ENCODE measurements around the gene PAXX. TPM values are rescaled to one million over a fixed set of nuclear protein-coding genes. Genes with fewer than 3 reads are reported as not detected.

PAXX gene
- total and polyA plus RNA-seq, 12 donors = 12.7 to 131 (median 17.1) TPM

DNA sequence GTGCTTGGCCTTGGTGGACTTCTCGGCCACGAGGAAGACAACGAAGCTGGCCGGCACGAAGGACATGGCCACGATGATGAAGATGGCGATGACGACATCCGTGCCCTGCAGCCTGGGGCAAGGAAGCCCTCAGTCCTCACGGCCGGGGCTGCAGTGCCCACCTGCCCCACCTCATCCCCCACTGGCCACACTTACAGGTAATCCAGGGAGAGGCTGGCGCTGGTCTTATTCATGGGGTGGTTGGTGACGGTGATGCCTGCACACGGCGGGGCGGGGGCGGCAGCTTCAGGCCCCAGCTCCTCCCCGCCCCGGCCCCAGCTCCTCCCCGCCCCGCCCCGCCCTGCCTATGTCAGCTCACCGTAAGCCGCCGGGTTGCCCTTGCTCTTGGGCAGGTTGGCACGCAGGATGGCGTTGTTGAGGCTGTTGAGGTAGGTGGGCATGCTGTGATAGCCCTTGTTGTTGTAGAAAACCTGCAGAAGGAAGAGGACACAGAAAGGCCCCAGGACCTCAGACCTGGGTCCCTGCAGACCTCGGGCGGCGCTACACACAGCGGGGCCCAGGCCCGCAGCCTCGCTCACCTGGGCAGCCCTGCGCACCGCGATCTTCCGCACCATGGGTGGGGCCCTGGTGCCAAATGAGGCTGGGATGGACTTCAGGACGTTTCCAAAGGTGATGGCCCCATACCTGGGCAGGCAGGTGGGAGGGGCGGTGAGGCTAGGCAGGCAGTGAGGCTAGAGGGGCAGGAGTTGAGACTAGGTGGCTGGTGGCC lies 19.9 kb downstream of the PAXX start:
- peaks cover 0 to 85% (median 23%) of the 10 kb centered on the region in 9 donors for H3K36me3 ChIP-seq
- WGBS, 2 donors = 93 to 94% methylated on average over 39 of the region's 39 CpGs

DNA sequence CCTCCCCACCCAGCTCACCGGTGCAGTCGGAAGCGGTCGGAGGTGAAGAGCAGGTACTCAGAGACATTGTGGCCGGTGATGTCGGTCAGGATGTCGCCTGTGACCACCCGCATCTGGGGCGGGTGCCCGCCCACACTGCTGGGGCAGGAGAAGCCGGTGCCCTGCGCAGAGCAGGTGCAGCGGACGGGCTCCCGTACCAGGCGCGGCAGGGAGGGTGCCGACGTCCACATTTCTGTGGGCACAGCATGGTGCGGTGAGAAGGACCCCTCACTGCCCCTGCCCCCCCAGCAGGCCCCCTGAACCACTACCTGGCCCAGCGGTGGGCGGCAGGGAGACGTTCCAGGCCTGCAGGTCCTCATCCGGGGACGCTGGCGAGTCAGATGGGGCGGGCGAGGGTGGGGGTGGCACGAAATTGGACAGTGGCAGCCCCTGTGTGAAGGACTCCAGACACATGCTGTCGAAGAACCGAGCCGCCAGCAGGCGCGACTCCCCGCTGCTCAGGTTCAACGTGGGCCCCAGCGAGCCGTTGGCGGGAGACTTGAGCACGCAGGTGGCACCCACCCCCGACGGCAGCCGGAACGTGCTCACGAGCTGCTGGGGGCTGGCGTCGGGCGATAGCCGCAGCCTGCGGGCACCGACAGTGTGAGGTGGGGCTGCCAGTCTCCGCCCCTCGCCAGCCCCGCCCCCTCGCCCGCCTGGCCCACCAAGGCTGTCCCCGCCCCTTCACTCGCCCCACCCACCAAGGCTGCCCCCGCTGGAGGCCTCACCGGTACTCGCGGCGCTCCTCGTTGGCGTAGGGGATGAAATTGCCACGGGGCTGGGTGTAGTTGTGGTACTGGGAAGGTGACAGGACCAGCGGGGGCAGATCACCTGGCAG lies 20.7 kb downstream of the PAXX start:
- 77 to 87% methylated on average over 62 to 67 of the region's 67 CpGs for WGBS, 2 donors
- no peak overlapping the region for H3K27ac ChIP-seq
- H3K27me3 ChIP-seq = no peaks in the 10 kb centered on the region
- H3K4me3 ChIP-seq = no peak overlapping the region
- TF ChIP-seq, protein P1, sequence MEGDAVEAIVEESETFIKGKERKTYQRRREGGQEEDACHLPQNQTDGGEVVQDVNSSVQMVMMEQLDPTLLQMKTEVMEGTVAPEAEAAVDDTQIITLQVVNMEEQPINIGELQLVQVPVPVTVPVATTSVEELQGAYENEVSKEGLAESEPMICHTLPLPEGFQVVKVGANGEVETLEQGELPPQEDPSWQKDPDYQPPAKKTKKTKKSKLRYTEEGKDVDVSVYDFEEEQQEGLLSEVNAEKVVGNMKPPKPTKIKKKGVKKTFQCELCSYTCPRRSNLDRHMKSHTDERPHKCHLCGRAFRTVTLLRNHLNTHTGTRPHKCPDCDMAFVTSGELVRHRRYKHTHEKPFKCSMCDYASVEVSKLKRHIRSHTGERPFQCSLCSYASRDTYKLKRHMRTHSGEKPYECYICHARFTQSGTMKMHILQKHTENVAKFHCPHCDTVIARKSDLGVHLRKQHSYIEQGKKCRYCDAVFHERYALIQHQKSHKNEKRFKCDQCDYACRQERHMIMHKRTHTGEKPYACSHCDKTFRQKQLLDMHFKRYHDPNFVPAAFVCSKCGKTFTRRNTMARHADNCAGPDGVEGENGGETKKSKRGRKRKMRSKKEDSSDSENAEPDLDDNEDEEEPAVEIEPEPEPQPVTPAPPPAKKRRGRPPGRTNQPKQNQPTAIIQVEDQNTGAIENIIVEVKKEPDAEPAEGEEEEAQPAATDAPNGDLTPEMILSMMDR (IDR thresholded peaks at IDR 0.05) = no peak
- H3K36me3 ChIP-seq = peaks cover 0 to 88% (median 31%) of the 10 kb centered on the region in 9 donors
- intact Hi-C loops (cut with DNase I) = no loop called here
- no peak for ATAC-seq
- no peaks in the 10 kb centered on the region for H3K9me3 ChIP-seq
- H3K4me1 ChIP-seq = no peaks in the 10 kb centered on the region
- DNase-seq = no peak

More for the DNA sequence above, 19.9 kb downstream of the PAXX start:
- intact Hi-C loops (cut with DNase I) = no loop called here
- no peaks in the 10 kb centered on the region for H3K4me1 ChIP-seq
- H3K4me3 ChIP-seq = no peak overlapping the region
- no peaks in the 10 kb centered on the region for H3K27me3 ChIP-seq
- TF ChIP-seq, protein P1 (IDR thresholded peaks at IDR 0.05) = no peak
- no peak overlapping the region for H3K27ac ChIP-seq
- H3K9me3 ChIP-seq = no peaks in the 10 kb centered on the region
- no peak for ATAC-seq
- DNase-seq = no peak

DNA sequence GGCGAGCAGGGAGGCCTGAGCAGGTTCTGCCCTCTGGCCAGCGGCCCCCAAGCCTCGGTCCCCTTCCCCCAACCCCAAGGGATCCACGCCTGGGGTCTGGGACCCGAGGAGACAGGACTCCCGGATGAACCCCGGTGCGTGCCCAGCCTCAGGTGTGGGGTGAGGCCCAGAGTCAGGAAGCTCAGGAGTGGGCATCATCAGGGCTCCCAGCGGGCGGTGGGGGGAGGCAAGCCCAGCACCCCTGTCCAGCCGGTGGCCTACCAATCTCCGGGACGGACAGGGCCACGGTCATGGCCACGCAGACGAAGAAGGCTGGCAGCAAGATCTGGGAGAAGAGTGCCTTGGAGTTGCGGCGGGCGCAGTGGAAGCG lies 21.3 kb downstream of the PAXX start:
- no peaks in the 10 kb centered on the region for H3K4me1 ChIP-seq
- H3K27me3 ChIP-seq = no peaks in the 10 kb centered on the region
- no peak overlapping the region for H3K4me3 ChIP-seq
- DNase-seq = no peak
- intact Hi-C loops (cut with DNase I) = no loop called here
- no peak for ATAC-seq
- H3K27ac ChIP-seq = no peak overlapping the region
- H3K9me3 ChIP-seq = no peaks in the 10 kb centered on the region
- 96 to 97% methylated on average over 18 to 20 of the region's 20 CpGs for WGBS, 2 donors
- TF ChIP-seq, protein P1 (IDR thresholded peaks at IDR 0.05) = no peak
- peaks cover 0 to 86% (median 32%) of the 10 kb centered on the region in 9 donors for H3K36me3 ChIP-seq

DNA sequence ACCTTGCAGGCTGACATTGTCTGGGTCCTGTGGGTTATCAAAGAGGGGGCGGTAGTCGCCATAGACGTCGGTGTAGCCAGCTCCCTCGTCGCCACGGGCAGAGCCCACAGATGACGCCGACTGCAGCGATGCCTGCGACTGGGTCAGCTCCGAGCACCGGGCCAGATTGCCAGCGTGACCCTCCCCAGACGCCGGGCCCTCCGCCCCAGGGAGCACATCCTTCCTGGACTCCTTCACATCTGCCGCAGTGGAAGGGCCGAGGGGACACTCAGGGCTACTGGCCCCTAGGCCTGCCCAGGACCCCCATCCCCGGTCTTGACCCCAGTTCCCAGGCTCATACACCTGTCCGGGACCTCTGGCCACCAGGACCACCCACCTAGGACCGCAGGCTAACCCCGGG lies 21.9 kb downstream of the PAXX start:
- no peaks in the 10 kb centered on the region for H3K4me1 ChIP-seq
- H3K4me3 ChIP-seq = no peak overlapping the region
- DNase-seq (no peak), ATAC-seq (no peak)
- TF ChIP-seq, protein P1 (IDR thresholded peaks at IDR 0.05) = no peak
- WGBS, 2 donors = 89 to 93% methylated on average over 23 of the region's 23 CpGs
- H3K36me3 ChIP-seq = peaks cover 0 to 89% (median 32%) of the 10 kb centered on the region in 9 donors
- H3K27ac ChIP-seq = no peak overlapping the region
- no peaks in the 10 kb centered on the region for H3K27me3 ChIP-seq
- no peaks in the 10 kb centered on the region for H3K9me3 ChIP-seq
- intact Hi-C loops (cut with DNase I) = no loop called here

Data from heart right ventricle (tissue), 16 donors.